ENCODE measurements around the gene PACC1.

- TF ChIP-seq CTCF (IDR thresholded peaks at IDR 0.05) (no peak), POLR2A (IDR thresholded peaks at IDR 0.05) (no peak)
Measured at GRCh38 chr1:212413902-212414327, 771 bp downstream of the PACC1 start.
